Measurements from ENCODE around the gene HGFAC. TPM values are rescaled to one million over a fixed set of nuclear protein-coding genes. Genes with fewer than 3 reads are reported as not detected.

Gene HGFAC
- total and polyA plus RNA-seq, 2 of the 13 experiments (the other 11 are each of a cell fraction or from before 2014, with no cell fraction given), result 8.5 to 63.6 TPM

DNA sequence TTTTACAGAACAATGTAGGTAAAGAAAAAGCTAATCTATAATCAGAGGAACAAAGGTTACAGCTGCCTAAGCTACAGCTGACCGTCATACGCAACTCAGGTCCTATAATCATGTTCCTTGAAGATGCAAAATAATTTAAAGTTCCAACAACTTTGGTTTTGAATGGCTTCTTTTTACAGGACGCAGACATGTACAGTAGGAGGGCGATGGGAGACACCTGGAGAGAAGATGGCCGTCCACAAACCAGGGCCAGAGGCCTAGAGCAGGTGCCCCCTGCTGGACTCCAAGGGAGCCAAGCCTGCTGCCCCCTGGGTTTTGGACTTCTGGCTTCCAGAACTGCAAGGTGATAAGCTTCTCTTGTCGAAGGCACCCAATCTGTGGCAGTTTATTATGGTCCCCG, 10.6 kb downstream of the HGFAC start (continued):
- peak; percentile 61; the same call in 1 of the 2 replicates for TF ChIP-seq ZFY (CRISPR knock-in tag; IDR thresholded peaks at IDR 0.05)
- peak; percentile 41; the same call in 1 of the 2 replicates for TF ChIP-seq TBX2 (CRISPR knock-in tag; IDR thresholded peaks at IDR 0.05; ENCODE audit: borderline replicate concordance)
- TF ChIP-seq SSRP1 (CRISPR knock-in tag; IDR thresholded peaks at IDR 0.05), result no peak
- no peak for TF ChIP-seq ZSCAN20 (CRISPR knock-in tag; IDR thresholded peaks at IDR 0.05; ENCODE audit: borderline replicate concordance)
- TF ChIP-seq EHMT2 (IDR thresholded peaks at IDR 0.05; ENCODE audit: borderline replicate concordance, low read depth, low read length), result peak; percentile 27; the same call in 1 of the 2 replicates
- TF ChIP-seq ZBTB33 (CRISPR knock-in tag; IDR thresholded peaks at IDR 0.05), result 0 out of 2 replicates have a peak, but pooled peaks have one; percentile 27
- TF ChIP-seq GATAD2A (CRISPR knock-in tag; IDR thresholded peaks at IDR 0.05), result peak; percentile 57; the same call in 1 of the 2 replicates
- no peak for TF ChIP-seq SOX13 (IDR thresholded peaks at IDR 0.05)
- TF ChIP-seq SOX13 (CRISPR knock-in tag; conservative IDR thresholded peaks at IDR 0.05 in 1 of 2, IDR thresholded peaks at IDR 0.05 in 1 of 2), result 0 out of 4 replicates have a peak, but pooled peaks of 1 of the 2 experiments have one; percentile 6
- peak; percentile 59 for TF ChIP-seq RAD21 (CRISPR knock-in tag; IDR thresholded peaks at IDR 0.05)
- TF ChIP-seq ZNF3 (CRISPR knock-in tag; IDR thresholded peaks at IDR 0.05), result no peak
- TF ChIP-seq GTF2F1 (IDR thresholded peaks at IDR 0.05; ENCODE audit: low read length), result no peak
- TF ChIP-seq ZNF574 (CRISPR knock-in tag; IDR thresholded peaks at IDR 0.05), result peak; percentile 65
- 0 out of 2 replicates have a peak, but pooled peaks have one; percentile 36 for TF ChIP-seq ZNF543 (CRISPR knock-in tag; IDR thresholded peaks at IDR 0.05)
- TF ChIP-seq LCORL (IDR thresholded peaks at IDR 0.05), result no peak
- peak; percentile 59; the same call in 1 of the 2 replicates for TF ChIP-seq LCORL (CRISPR knock-in tag; IDR thresholded peaks at IDR 0.05)
- TF ChIP-seq, protein P1, sequence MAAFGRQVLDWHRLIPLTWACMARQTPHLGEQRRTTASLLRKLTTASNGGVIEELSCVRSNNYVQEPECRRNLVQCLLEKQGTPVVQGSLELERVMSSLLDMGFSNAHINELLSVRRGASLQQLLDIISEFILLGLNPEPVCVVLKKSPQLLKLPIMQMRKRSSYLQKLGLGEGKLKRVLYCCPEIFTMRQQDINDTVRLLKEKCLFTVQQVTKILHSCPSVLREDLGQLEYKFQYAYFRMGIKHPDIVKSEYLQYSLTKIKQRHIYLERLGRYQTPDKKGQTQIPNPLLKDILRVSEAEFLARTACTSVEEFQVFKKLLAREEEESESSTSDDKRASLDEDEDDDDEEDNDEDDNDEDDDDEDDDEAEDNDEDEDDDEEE (CRISPR knock-in tag; IDR thresholded peaks at IDR 0.05), result no peak
- TF ChIP-seq ZBTB20 (CRISPR knock-in tag; IDR thresholded peaks at IDR 0.05; ENCODE audit: borderline replicate concordance, low read depth), result no peak
- peak; percentile 81 for TF ChIP-seq HOXA3 (CRISPR knock-in tag; IDR thresholded peaks at IDR 0.05)
- TF ChIP-seq MTF1 (CRISPR knock-in tag; IDR thresholded peaks at IDR 0.05), result no peak
- TF ChIP-seq ZNF644 (CRISPR knock-in tag; IDR thresholded peaks at IDR 0.05; ENCODE audit: low read depth), result peak; percentile 78
- peak; percentile 84 for TF ChIP-seq CTCF (CRISPR knock-in tag; IDR thresholded peaks at IDR 0.05)
- no peak for TF ChIP-seq THAP7 (CRISPR knock-in tag; IDR thresholded peaks at IDR 0.05)
- TF ChIP-seq MAZ (IDR thresholded peaks at IDR 0.05; ENCODE audit: borderline replicate concordance, low read depth, low read length), result no peak
- TF ChIP-seq MAZ (CRISPR knock-in tag; IDR thresholded peaks at IDR 0.05; ENCODE audit: low read depth), result 0 out of 2 replicates have a peak, but pooled peaks have one; percentile 46

Data from HepG2 (cell line).